Stomach (tissue), 9 donors: ENCODE results near the gene PTGFR. TPM values are rescaled to one million over a fixed set of nuclear protein-coding genes. Genes with fewer than 3 reads are reported as not detected.

Experiments
- DNase-seq, 2 donors: peaks; one replicate each; pipeline versions ENCODE4 v3.0.0 to v3.0.0-alpha.2; 2013 to 2019
- H3K27ac ChIP-seq, 5 donors: fragments of 200-600 bp in 4 of 5; sonication (generic) in 4 of 5; one replicate each; pipeline ENCODE4 v1.5.1; 2013 to 2019; ENCODE audit warnings: mild to moderate bottlenecking in 1 of 5, moderate library complexity in 1 of 5
- H3K27me3 ChIP-seq, 3 donors: fragments of 200-600 bp; sonication (generic); one replicate each; pipeline ENCODE4 v1.5.1; 2017 to 2019; ENCODE audit warnings: mixed run types in 1 of 3
- H3K36me3 ChIP-seq, 4 donors: fragments of 200-600 bp; sonication (generic); 1 replicate in 3 of 4; 2 replicates in 1 of 4; pipeline ENCODE4 v1.5.1; 2016 to 2019
- H3K4me1 ChIP-seq, 4 donors: fragments of 200-600 bp; sonication (generic); one replicate each; pipeline ENCODE4 v1.5.1; 2016 to 2019
- H3K4me3 ChIP-seq, 4 donors: fragments of 200-600 bp; sonication (generic) in 3 of 4; one replicate each; pipeline ENCODE4 v1.5.1; 2016 to 2019; ENCODE audit warnings: mild to moderate bottlenecking in 1 of 4
- H3K9me3 ChIP-seq, 4 donors: fragments of 200-600 bp; sonication (generic); one replicate each; pipeline ENCODE4 v1.5.1; 2016 to 2019
- EP300 ChIP-seq: sonication (generic); formaldehyde crosslinking; IDR thresholded peaks from one replicate; pipeline ENCODE4 v1.6.1; 2017; ENCODE audit warnings: antibody characterized with exemption
- POLR2A ChIP-seq, 4 donors: fragments of 450-650 bp; IDR thresholded peaks; one replicate each; pipeline ENCODE4 v1.6.1; 2016; ENCODE audit warnings: antibody characterized with exemption in 4 of 4, control low read depth in 2 of 4, mild to moderate bottlenecking in 1 of 4, moderate library complexity in 1 of 4
- POLR2AphosphoS5 ChIP-seq, 3 donors: sonication (generic); formaldehyde crosslinking; IDR thresholded peaks; one replicate each; pipeline ENCODE4 v1.6.1; 2016; ENCODE audit warnings: antibody characterized with exemption in 3 of 3
- WGBS, 5 donors: extraction: QIAGEN DNeasy Blood & Tissue Kit in 3 of 5; methylation state at CpG; one replicate each; pipeline versions ENCODE4 v1.1.5 to v1.1.7; 2013 to 2018; 5-methylcytosine and 5-hydroxymethylcytosine counted together
- intact Hi-C: fragments of 100-400 bp; cut with DNase I; formaldehyde crosslinking; loops from one replicate; pipeline ENCODE4 v1.15.1; 2023; ENCODE audit warnings: low total_unique reads
- polyA plus RNA-seq, 3 donors: library from polyadenylated mRNA; stranded (reverse); fragments of 200-250 nt; gene quantifications; one replicate each; pipeline ENCODE4 v1.2.3, GENCODE V29; 2013
- total RNA-seq, 5 donors: library from RNA; depleted of rRNA; stranded (reverse); fragments of >200 nt; gene quantifications; one replicate each; pipeline versions ENCODE4 v1.1.0 to v1.2.3, GENCODE V29; 2014 to 2016
- TF ChIP-seq, protein P1 (sequence below), 7 experiments: fragments of 450-650 bp in 4 of 7; fragments of 200-600 bp in 3 of 7; sonication (generic) in 3 of 7; IDR thresholded peaks; one replicate each; pipeline ENCODE4 v1.5.1; 2016 to 2019; ENCODE audit warnings: antibody characterized with exemption in 7 of 7, control low read depth in 2 of 7, mild to moderate bottlenecking in 1 of 7
- donor health status: healthy with polysubstance abuse.
- donor health status: Bipolar disorder and iron deficiency.
- donor health status: healthy.

Gene PTGFR
- total and polyA plus RNA-seq, 8 donors, result under 0.01 to 3.3 (median 0.98) TPM

DNA sequence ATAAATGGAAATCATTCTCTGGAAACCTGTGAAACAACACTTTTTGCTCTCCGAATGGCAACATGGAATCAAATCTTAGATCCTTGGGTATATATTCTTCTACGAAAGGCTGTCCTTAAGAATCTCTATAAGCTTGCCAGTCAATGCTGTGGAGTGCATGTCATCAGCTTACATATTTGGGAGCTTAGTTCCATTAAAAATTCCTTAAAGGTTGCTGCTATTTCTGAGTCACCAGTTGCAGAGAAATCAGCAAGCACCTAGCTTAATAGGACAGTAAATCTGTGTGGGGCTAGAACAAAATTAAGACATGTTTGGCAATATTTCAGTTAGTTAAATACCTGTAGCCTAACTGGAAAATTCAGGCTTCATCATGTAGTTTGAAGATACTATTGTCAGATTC is 45.7 kb downstream of the PTGFR start:
- Histone ChIP-seq H3K9me3 (no peaks in the 10 kb centered on the region), H3K4me1 (no peaks in the 10 kb centered on the region), H3K36me3 (no peaks in the 10 kb centered on the region), H3K27me3 (no peaks in the 10 kb centered on the region), H3K4me3 (no peak overlapping the region), H3K27ac (no peak overlapping the region)
- no peak for DNase-seq
- 84 to 93% (median 89%) methylated on average over 2 of the region's 2 CpGs for WGBS, 5 donors
- TF ChIP-seq, protein P1, sequence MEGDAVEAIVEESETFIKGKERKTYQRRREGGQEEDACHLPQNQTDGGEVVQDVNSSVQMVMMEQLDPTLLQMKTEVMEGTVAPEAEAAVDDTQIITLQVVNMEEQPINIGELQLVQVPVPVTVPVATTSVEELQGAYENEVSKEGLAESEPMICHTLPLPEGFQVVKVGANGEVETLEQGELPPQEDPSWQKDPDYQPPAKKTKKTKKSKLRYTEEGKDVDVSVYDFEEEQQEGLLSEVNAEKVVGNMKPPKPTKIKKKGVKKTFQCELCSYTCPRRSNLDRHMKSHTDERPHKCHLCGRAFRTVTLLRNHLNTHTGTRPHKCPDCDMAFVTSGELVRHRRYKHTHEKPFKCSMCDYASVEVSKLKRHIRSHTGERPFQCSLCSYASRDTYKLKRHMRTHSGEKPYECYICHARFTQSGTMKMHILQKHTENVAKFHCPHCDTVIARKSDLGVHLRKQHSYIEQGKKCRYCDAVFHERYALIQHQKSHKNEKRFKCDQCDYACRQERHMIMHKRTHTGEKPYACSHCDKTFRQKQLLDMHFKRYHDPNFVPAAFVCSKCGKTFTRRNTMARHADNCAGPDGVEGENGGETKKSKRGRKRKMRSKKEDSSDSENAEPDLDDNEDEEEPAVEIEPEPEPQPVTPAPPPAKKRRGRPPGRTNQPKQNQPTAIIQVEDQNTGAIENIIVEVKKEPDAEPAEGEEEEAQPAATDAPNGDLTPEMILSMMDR (IDR thresholded peaks at IDR 0.05), result no peak
- TF ChIP-seq POLR2AphosphoS5 (IDR thresholded peaks at IDR 0.05) (no peak), EP300 (no peak), POLR2A (IDR thresholded peaks at IDR 0.05) (no peak)
- intact Hi-C loops, result no loop called here

GRCh38 chr1:78540048-78540447 is 49.3 kb downstream of the PTGFR start:
- intact Hi-C loops, result no loop called here
- Histone ChIP-seq H3K36me3 (no peaks in the 10 kb centered on the region), H3K27ac (no peak overlapping the region), H3K9me3 (no peaks in the 10 kb centered on the region), H3K4me3 (no peak overlapping the region), H3K27me3 (no peaks in the 10 kb centered on the region), H3K4me1 (no peaks in the 10 kb centered on the region)
- TF ChIP-seq POLR2AphosphoS5 (IDR thresholded peaks at IDR 0.05), result no peak
- TF ChIP-seq EP300, result no peak
- TF ChIP-seq, protein P1 (IDR thresholded peaks at IDR 0.05), result no peak
- TF ChIP-seq POLR2A (IDR thresholded peaks at IDR 0.05), result no peak
- no peak for DNase-seq
- 33 to 46% (median 38%) methylated on average over 2 of the region's 2 CpGs for WGBS, 5 donors

DNA sequence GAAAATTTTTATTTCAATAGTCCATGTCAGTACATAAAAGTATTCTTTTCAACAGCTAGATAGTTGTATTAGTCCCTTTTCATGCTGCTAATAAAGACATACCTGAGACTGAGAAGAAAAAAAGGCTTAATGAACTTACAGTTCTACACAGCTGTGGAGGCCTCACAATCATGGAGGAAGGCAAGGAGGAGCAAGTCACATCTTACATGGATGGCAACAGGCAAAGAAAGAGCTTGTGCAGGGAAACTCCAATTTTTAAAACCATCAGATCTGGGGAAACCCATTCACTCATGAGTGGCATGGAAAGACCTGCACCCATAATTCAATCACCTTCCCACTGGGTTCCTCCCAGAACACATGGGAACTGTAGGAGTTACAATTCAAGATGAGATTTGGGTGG is 50.7 kb downstream of the PTGFR start:
- H3K4me3 ChIP-seq, result no peak overlapping the region
- TF ChIP-seq POLR2A (IDR thresholded peaks at IDR 0.05), result no peak
- TF ChIP-seq POLR2AphosphoS5 (IDR thresholded peaks at IDR 0.05), result no peak
- TF ChIP-seq EP300, result no peak
- H3K27ac ChIP-seq, result no peak overlapping the region
- no peaks in the 10 kb centered on the region for H3K36me3 ChIP-seq
- no peaks in the 10 kb centered on the region for H3K9me3 ChIP-seq
- H3K27me3 ChIP-seq, result no peaks in the 10 kb centered on the region
- no peaks in the 10 kb centered on the region for H3K4me1 ChIP-seq
- no peak for DNase-seq
- intact Hi-C loops, result no loop called here

- no peaks in the 10 kb centered on the region for H3K36me3 ChIP-seq
- H3K9me3 ChIP-seq, result peaks cover 0 to 7% (median 0%) of the 10 kb centered on the region in 4 donors
- intact Hi-C loops, result no loop called here
- no peak for TF ChIP-seq POLR2A (IDR thresholded peaks at IDR 0.05)
- TF ChIP-seq POLR2AphosphoS5 (IDR thresholded peaks at IDR 0.05), result no peak
- no peak for TF ChIP-seq EP300
- TF ChIP-seq, protein P1 (IDR thresholded peaks at IDR 0.05), result no peak
- WGBS, 5 donors, result 66 to 79% (median 73%) methylated on average over 3 of the region's 3 CpGs
- no peak overlapping the region for H3K4me3 ChIP-seq
- H3K27me3 ChIP-seq, result no peaks in the 10 kb centered on the region
- H3K4me1 ChIP-seq, result no peaks in the 10 kb centered on the region
- no peak overlapping the region for H3K27ac ChIP-seq
- DNase-seq, result no peak
Measured at GRCh38 chr1:78543941-78544643, 53.3 kb downstream of the PTGFR start.

- no peak for TF ChIP-seq POLR2A (IDR thresholded peaks at IDR 0.05)
- no peak for TF ChIP-seq POLR2AphosphoS5 (IDR thresholded peaks at IDR 0.05)
- TF ChIP-seq, protein P1 (IDR thresholded peaks at IDR 0.05), result no peak
- no peak for TF ChIP-seq EP300
- no peak for DNase-seq
- Histone ChIP-seq H3K9me3 (peaks cover 0 to 20% (median 11%) of the 10 kb centered on the region in 4 donors), H3K27ac (no peak overlapping the region), H3K4me1 (no peaks in the 10 kb centered on the region), H3K27me3 (no peaks in the 10 kb centered on the region), H3K36me3 (no peaks in the 10 kb centered on the region), H3K4me3 (no peak overlapping the region)
- WGBS, 5 donors, result 45 to 72% (median 66%) methylated on average over 1 of the region's 1 CpG
- intact Hi-C loops, result no loop called here
Measured at GRCh38 chr1:78547081-78547480, 56.3 kb downstream of the PTGFR start.
